ENCODE data around the gene THY1. TPM values are rescaled to one million over a fixed set of nuclear protein-coding genes. Genes with fewer than 3 reads are reported as not detected.

The THY1 gene
- total and polyA plus RNA-seq, 9 of the 15 experiments (the other 6 are each of a cell fraction or from before 2014, with no cell fraction given): 0.07 to 0.40 (median 0.16) TPM; not detected in 5

DNA sequence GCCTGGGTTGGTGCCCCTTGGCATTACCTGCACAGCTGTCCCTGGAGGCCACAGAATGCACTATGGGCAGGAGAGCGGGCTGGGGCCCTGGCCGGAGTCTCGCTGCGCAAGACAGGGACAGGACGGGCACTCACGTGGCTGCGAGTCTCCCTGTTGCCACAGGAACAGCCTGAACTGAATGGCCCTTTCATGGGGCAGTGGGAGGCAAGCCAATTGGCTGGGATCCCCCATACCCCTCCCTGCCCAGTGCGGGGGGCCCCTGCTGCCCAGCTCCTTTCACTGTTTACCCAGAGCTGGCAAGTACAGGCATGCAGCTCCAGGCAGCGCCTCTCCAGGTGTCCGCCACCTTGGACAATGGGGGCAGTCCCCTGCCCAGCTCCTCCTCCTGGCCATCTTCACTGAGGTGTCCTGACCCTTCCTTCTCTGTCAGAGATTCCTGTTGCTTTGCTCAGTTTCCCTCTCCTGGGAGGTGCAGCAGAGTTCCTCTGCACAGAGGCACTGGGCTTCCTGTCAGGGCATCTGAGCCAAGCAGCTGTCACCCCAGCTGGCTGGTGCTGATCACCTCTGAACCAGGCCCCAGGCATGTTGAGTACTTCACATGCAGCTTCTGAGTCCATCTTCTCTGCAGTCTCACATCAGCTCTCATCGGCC, 46.6 kb downstream of the THY1 start:
- POLR2A ChIA-PET: interaction anchor here (0.6 to 6.0 kb wide), 8 partner anchors 8 to 284 kb away, joined by 3 to 34 read pairs (median 4); no protein-coding TSS in a partner anchor
- peaks cover 27% of the 10 kb centered on the region for H3K79me2 ChIP-seq (ENCODE audit: control insufficient read depth, insufficient read depth, low read length)
- intact Hi-C loops (cut with micrococcal nuclease) (loop anchor here (5.0 kb wide), 1 partner anchor 269 kb away; the partner anchor contains the start of gene C2CD2L), in situ Hi-C loops (cut with MboI) (no loop called here)
- DNase-seq (ENCODE audit: extremely low read depth in 1 of 4, low spot score in 3 of 4): no peak
- TF ChIP-seq TAF7 (tag; IDR thresholded peaks at IDR 0.05): no peak
- TF ChIP-seq BMI1 (IDR thresholded peaks at IDR 0.05; ENCODE audit: low read length): no peak
- TF ChIP-seq POLR2G (IDR thresholded peaks at IDR 0.05; ENCODE audit: low read depth, low read length): 0 out of 2 replicates have a peak, but pooled peaks have one; percentile 37
- TF ChIP-seq NR1H2 (CRISPR knock-in tag; IDR thresholded peaks at IDR 0.05): no peak
- no peak for TF ChIP-seq RBM22 (IDR thresholded peaks at IDR 0.05; ENCODE audit: low read depth, low read length, poor library complexity, severe bottlenecking)
- peak; percentile 55 for TF ChIP-seq RBFOX2 (IDR thresholded peaks at IDR 0.05; ENCODE audit: low read depth, low read length)
- TF ChIP-seq, protein P1, sequence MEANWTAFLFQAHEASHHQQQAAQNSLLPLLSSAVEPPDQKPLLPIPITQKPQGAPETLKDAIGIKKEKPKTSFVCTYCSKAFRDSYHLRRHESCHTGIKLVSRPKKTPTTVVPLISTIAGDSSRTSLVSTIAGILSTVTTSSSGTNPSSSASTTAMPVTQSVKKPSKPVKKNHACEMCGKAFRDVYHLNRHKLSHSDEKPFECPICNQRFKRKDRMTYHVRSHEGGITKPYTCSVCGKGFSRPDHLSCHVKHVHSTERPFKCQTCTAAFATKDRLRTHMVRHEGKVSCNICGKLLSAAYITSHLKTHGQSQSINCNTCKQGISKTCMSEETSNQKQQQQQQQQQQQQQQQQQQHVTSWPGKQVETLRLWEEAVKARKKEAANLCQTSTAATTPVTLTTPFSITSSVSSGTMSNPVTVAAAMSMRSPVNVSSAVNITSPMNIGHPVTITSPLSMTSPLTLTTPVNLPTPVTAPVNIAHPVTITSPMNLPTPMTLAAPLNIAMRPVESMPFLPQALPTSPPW (CRISPR knock-in tag; IDR thresholded peaks at IDR 0.05): no peak
- TF ChIP-seq POLR2AphosphoS5 (IDR thresholded peaks at IDR 0.05; ENCODE audit: control insufficient read depth, insufficient read depth, low read depth, low read length): no peak
- TF ChIP-seq SMARCB1 (IDR thresholded peaks at IDR 0.05; ENCODE audit: insufficient read length, low read depth): no peak
- TF ChIP-seq MCM3 (IDR thresholded peaks at IDR 0.05): no peak
- H3K27ac ChIP-seq (ENCODE audit: extremely low read depth, low read depth, low read length): no peak overlapping the region
- ATAC-seq: no peak
- no peaks in the 10 kb centered on the region for H3K27me3 ChIP-seq (ENCODE audit: control insufficient read depth in 2 of 2, insufficient read depth in 2 of 2, low read length in 2 of 2)
- H3K4me2 ChIP-seq (ENCODE audit: insufficient read depth, low read length): no peak overlapping the region
- H3K36me3 ChIP-seq (ENCODE audit: control insufficient read depth, insufficient read depth, low read length): peaks cover 24% of the 10 kb centered on the region; the same call in 1 of the 3 replicates
- no peak overlapping the region for H3K4me3 ChIP-seq
- H3K9me1 ChIP-seq (ENCODE audit: control insufficient read depth, insufficient read depth, low read length): no peaks in the 10 kb centered on the region
- CTCF ChIA-PET (ENCODE audit: low intra/inter-chr PET ratio): interaction anchor here (5.9 kb wide), 1 partner anchor 20 kb away, joined by 41 read pairs; no protein-coding TSS in a partner anchor
- no peak overlapping the region for H2AFZ ChIP-seq (ENCODE audit: low read depth, low read length)
- no peak for FAIRE-seq
- no TSS peak for BruUV-seq (replicated peaks)
- peaks cover 65 to 82% of the 10 kb centered on the region in 2 experiments for H3K4me1 ChIP-seq (replicated peaks in 1 of 2; ENCODE audit: control insufficient read depth in 2 of 2, insufficient read depth in 2 of 2, low read length in 2 of 2)
- 92% methylated on average over 9 of the region's 11 CpGs for WGBS (ENCODE audit: insufficient coverage, low coverage, missing lambda C conversion rate)
- peak overlapping the region in 1 of 2 experiments; percentile 79; a peak in 2 of 4 replicates for H3K9ac ChIP-seq (ENCODE audit: insufficient read depth in 1 of 2, low read depth in 2 of 2, low read length in 2 of 2)
- H3K9me3 ChIP-seq (replicated peaks; ENCODE audit: control insufficient read depth, insufficient read depth, low read depth, low read length): no peaks in the 10 kb centered on the region
- peaks cover 5% of the 10 kb centered on the region; the same call in 1 of the 2 replicates for H4K20me1 ChIP-seq (replicated peaks; ENCODE audit: control insufficient read depth, insufficient read depth, low read length)
